Measurements from ENCODE around the gene NF1. TPM values are rescaled to one million over a fixed set of nuclear protein-coding genes. Genes with fewer than 3 reads are reported as not detected.

The NF1 gene
- total and polyA plus RNA-seq, 7 donors = 4.8 to 83.8 (median 40.7) TPM

DNA sequence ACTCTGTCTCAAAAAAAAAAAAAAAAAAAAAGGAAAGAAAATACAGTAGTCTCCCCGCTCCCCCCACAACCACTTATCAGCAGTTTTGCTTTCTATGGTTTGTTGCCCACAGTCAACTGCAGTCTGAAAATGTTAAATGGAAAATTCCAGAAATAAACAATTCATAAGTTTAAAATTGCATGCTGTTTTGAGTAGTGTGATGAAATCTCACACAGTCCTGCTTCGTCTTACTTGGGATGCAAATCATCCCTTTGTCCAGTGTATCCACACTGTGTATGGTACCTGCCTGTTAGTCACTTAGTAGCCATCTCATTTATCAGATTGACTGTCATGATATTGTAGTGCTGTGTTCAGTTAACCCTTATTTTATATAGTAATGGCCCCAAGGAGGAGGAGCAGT lies 41.5 kb downstream of the NF1 start:
- Histone ChIP-seq H3K36me3 (peaks cover 0 to 4% (median 0%) of the 10 kb centered on the region in 4 donors), H3K27ac (no peak overlapping the region), H3K4me3 (no peak overlapping the region), H3K9me3 (no peaks in the 10 kb centered on the region), H3K27me3 (no peaks in the 10 kb centered on the region), H3K4me1 (peaks cover 0 to under 1% (median 0%) of the 10 kb centered on the region in 4 donors)
- no peak for DNase-seq
- no peak for TF ChIP-seq POLR2A (IDR thresholded peaks at IDR 0.05)
- TF ChIP-seq EP300 (IDR thresholded peaks at IDR 0.05) = no peak
- TF ChIP-seq POLR2AphosphoS5 (IDR thresholded peaks at IDR 0.05) = no peak
- TF ChIP-seq CTCF (IDR thresholded peaks at IDR 0.05) = no peak
- intact Hi-C loops (cut with DNase I) = no loop called here
- 93 to 95% methylated on average over 2 of the region's 2 CpGs for WGBS, 2 donors

GRCh38 chr17:31140111-31140510 lies 45.3 kb downstream of the NF1 start:
- no peak overlapping the region for H3K27ac ChIP-seq
- H3K36me3 ChIP-seq = peaks cover 0 to 4% (median 0%) of the 10 kb centered on the region in 4 donors
- no peaks in the 10 kb centered on the region for H3K4me1 ChIP-seq
- H3K4me3 ChIP-seq = no peak overlapping the region
- TF ChIP-seq POLR2AphosphoS5 (IDR thresholded peaks at IDR 0.05) (no peak), EP300 (IDR thresholded peaks at IDR 0.05) (no peak), POLR2A (IDR thresholded peaks at IDR 0.05) (no peak), CTCF (IDR thresholded peaks at IDR 0.05) (no peak)
- no peaks in the 10 kb centered on the region for H3K27me3 ChIP-seq
- WGBS, 2 donors = 89 to 90% methylated on average over 3 of the region's 3 CpGs
- intact Hi-C loops (cut with DNase I) = no loop called here
- no peaks in the 10 kb centered on the region for H3K9me3 ChIP-seq
- DNase-seq = no peak

DNA sequence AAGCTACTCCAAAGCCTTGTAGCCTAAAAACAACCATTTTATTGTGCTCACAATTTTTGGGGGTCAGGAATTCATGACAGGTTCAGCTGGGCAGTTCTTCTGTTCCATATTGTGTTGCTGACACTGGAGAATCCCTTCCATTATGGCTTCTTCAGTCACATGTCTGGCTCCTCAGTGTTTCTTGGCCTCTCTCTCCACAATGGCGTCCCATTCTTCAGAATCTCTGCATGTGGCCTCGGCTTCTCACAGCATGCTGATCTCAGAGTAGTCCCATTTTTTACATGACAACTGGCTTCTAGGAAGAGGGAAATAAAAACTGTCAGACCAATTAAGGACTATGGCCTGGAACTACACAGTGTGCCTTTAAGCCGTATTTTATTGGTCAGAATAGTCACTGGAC lies 49.7 kb downstream of the NF1 start:
- Histone ChIP-seq H3K27me3 (no peaks in the 10 kb centered on the region), H3K4me3 (no peak overlapping the region), H3K27ac (no peak overlapping the region), H3K9me3 (no peaks in the 10 kb centered on the region), H3K4me1 (no peaks in the 10 kb centered on the region), H3K36me3 (peaks cover 0 to 3% (median 0%) of the 10 kb centered on the region in 4 donors)
- intact Hi-C loops (cut with DNase I) = no loop called here
- no peak for TF ChIP-seq POLR2AphosphoS5 (IDR thresholded peaks at IDR 0.05)
- no peak for TF ChIP-seq POLR2A (IDR thresholded peaks at IDR 0.05)
- TF ChIP-seq CTCF (IDR thresholded peaks at IDR 0.05) = no peak
- TF ChIP-seq EP300 (IDR thresholded peaks at IDR 0.05) = no peak
- 95 to 97% methylated on average over 3 of the region's 3 CpGs for WGBS, 2 donors
- DNase-seq = no peak

- TF ChIP-seq EP300 (IDR thresholded peaks at IDR 0.05) = no peak
- no peak for TF ChIP-seq CTCF (IDR thresholded peaks at IDR 0.05)
- TF ChIP-seq POLR2AphosphoS5 (IDR thresholded peaks at IDR 0.05) = no peak
- no peak for TF ChIP-seq POLR2A (IDR thresholded peaks at IDR 0.05)
- intact Hi-C loops (cut with DNase I) = no loop called here
- 83 to 84% methylated on average over 7 of the region's 7 CpGs for WGBS, 2 donors
- no peaks in the 10 kb centered on the region for H3K4me1 ChIP-seq
- H3K9me3 ChIP-seq = no peaks in the 10 kb centered on the region
- DNase-seq = no peak
- peaks cover 0 to 3% (median 0%) of the 10 kb centered on the region in 4 donors for H3K36me3 ChIP-seq
- no peaks in the 10 kb centered on the region for H3K27me3 ChIP-seq
- no peak overlapping the region for H3K4me3 ChIP-seq
- H3K27ac ChIP-seq = no peak overlapping the region
Observed at GRCh38 chr17:31144836-31145235, 50.1 kb downstream of the NF1 start.

DNA sequence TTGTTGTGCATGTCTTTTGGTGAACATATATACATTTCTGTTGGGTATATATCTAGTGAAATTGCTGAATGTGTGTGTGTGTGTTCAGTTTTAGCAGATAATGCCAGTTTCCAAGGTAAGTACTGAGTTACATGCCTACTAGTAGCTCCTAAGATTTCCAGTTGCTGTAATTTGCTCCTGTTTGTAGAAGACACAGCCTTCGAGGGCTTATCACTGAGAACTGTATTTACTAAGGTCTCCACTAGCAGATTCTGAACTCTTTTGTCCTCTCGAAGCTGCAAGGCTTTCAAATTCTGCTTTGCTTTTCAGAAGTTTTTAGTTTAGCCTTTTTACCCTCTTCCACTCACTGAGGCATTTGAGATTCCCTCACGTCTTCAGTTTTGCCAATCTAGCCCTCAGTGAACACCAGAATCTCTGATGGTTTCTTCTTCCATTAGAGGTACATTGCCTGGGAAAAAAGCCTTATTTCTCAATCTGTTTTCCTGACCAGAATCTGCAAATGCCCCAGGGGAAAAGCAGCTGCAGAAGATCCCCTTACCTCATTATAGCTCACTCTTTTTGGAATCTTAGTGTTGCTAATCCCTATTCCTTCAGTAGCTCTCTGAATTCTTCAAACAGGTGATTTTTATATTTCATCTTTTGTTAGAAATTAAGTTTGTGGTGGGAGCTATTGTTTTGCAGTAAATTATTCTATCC lies 52.9 kb downstream of the NF1 start:
- Histone ChIP-seq H3K4me1 (no peaks in the 10 kb centered on the region), H3K27me3 (no peaks in the 10 kb centered on the region), H3K9me3 (no peaks in the 10 kb centered on the region), H3K4me3 (no peak overlapping the region), H3K27ac (no peak overlapping the region), H3K36me3 (peaks cover 0 to 3% (median 0%) of the 10 kb centered on the region in 4 donors)
- TF ChIP-seq POLR2A (IDR thresholded peaks at IDR 0.05) = no peak
- TF ChIP-seq CTCF (IDR thresholded peaks at IDR 0.05) = no peak
- TF ChIP-seq POLR2AphosphoS5 (IDR thresholded peaks at IDR 0.05) = no peak
- no peak for TF ChIP-seq EP300 (IDR thresholded peaks at IDR 0.05)
- no peak for DNase-seq
- intact Hi-C loops (cut with DNase I) = no loop called here
- WGBS, 2 donors = 72 to 85% methylated on average over 3 of the region's 3 CpGs

All from sigmoid colon (tissue), 7 donors.